ENCODE measurements around the gene RAB44.
"Not testable (repeated sequence)": the region's sequence is repeated elsewhere in the genome, so short reads cannot be mapped to it uniquely, and the experiment has no call there.

DNA sequence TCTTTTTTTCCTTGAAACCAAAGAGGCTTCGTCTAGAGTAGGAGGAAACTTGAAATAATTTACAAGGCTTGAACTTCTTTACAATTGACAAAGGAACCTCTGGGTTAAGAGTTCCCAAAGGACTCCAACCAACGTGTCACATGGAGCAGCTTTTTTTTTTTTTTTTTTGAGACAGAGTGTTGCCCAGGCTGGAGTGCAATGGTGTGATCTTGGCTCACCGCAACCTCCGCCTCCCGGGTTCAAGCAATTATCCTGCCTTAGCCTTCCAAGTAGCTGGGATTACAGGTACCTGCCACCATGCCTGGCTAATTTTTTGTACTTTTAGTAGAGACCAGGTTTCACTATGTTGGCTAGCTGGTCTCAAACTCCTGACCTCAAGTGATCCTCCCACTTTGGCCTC lies 43.2 kb upstream of the RAB44 start:
- TF ChIP-seq, protein P1, sequence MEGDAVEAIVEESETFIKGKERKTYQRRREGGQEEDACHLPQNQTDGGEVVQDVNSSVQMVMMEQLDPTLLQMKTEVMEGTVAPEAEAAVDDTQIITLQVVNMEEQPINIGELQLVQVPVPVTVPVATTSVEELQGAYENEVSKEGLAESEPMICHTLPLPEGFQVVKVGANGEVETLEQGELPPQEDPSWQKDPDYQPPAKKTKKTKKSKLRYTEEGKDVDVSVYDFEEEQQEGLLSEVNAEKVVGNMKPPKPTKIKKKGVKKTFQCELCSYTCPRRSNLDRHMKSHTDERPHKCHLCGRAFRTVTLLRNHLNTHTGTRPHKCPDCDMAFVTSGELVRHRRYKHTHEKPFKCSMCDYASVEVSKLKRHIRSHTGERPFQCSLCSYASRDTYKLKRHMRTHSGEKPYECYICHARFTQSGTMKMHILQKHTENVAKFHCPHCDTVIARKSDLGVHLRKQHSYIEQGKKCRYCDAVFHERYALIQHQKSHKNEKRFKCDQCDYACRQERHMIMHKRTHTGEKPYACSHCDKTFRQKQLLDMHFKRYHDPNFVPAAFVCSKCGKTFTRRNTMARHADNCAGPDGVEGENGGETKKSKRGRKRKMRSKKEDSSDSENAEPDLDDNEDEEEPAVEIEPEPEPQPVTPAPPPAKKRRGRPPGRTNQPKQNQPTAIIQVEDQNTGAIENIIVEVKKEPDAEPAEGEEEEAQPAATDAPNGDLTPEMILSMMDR (IDR thresholded peaks at IDR 0.05), result not testable (repeated sequence)
- not testable (repeated sequence) for TF ChIP-seq POLR2A (IDR thresholded peaks at IDR 0.05)

Measured in right lobe of liver (tissue), 4 donors.